A673 (cell line): ENCODE results near the gene SPTAN1.

Experiments used
- CTCF ChIP-seq: fragments of 300-800, 200-600 bp; sonication (generic); conservative IDR thresholded peaks from 2 replicates; pipeline ENCODE4 v1.5.1; 2017; ENCODE audit warnings: low read depth, mild to moderate bottlenecking, antibody characterized with exemption, low read length, moderate library complexity, mixed read lengths
- EZH2 ChIP-seq: fragments of 200-600 bp; sonication (generic); IDR thresholded peaks from 2 replicates; pipeline ENCODE4 v1.6.1; 2017; ENCODE audit warnings: borderline replicate concordance, low read depth, mild to moderate bottlenecking, mixed read lengths, antibody characterized with exemption, low read length; ENCODE audit not compliant: poor library complexity, severe bottlenecking

- TF ChIP-seq CTCF (no peak), EZH2 (no peak)
These were observed 16.2 kb downstream of the SPTAN1 start for GRCh38 chr9:128568470-128569078.
